SK-N-SH (cell line): Measurements from ENCODE around the gene SIT1. TPM values are rescaled to one million over a fixed set of nuclear protein-coding genes. Genes with fewer than 3 reads are reported as not detected.
A peak's percentile ranks its signal among the peaks of the same experiment; 100 is the strongest.

ENCODE experiments used
- CTCF ChIP-seq: fragments of 200-600 bp; sonication (generic); IDR thresholded peaks from 2 replicates; pipeline ENCODE4 v1.6.1; 2017; ENCODE audit warnings: antibody characterized with exemption, mild to moderate bottlenecking, moderate library complexity
- EP300 ChIP-seq, 2 experiments: IDR thresholded peaks; 2 replicates each; pipeline versions ENCODE4 v1.4.0 to v1.6.1; 2012; ENCODE audit warnings: borderline replicate concordance in 1 of 2, low read depth in 1 of 2, low read length in 1 of 2
- EZH2phosphoT487 ChIP-seq: fragments of 200-600 bp; sonication (generic); IDR thresholded peaks from 2 replicates; pipeline ENCODE4 v1.6.1; 2017; ENCODE audit warnings: low read depth, mixed run types, mild to moderate bottlenecking, antibody characterized with exemption, moderate library complexity, borderline replicate concordance
- FOXM1 ChIP-seq: IDR thresholded peaks from 2 replicates; pipeline ENCODE4 v1.4.0; 2012; ENCODE audit warnings: low read depth, mild to moderate bottlenecking
- GABPA ChIP-seq: IDR thresholded peaks from 2 replicates; pipeline ENCODE4 v1.4.0; 2012; ENCODE audit warnings: low read depth, mild to moderate bottlenecking
- GATA2 ChIP-seq: sonication (generic); formaldehyde crosslinking; IDR thresholded peaks from 2 replicates; pipeline ENCODE4 v1.5.0; 2020; ENCODE audit warnings: mild to moderate bottlenecking, missing genetic modification reagents
- IRF3 ChIP-seq: fragments of 150-350 bp; IDR thresholded peaks from 2 replicates; pipeline ENCODE4 v1.6.1; 2016; ENCODE audit warnings: mild to moderate bottlenecking, low read depth, low read length
- NRF1 ChIP-seq: IDR thresholded peaks from 2 replicates; pipeline ENCODE4 v1.6.1; 2012; ENCODE audit warnings: low read depth, mild to moderate bottlenecking, low read length
- PBX3 ChIP-seq: IDR thresholded peaks from 2 replicates; pipeline ENCODE4; 2012
- REST ChIP-seq: IDR thresholded peaks from 2 replicates; pipeline ENCODE4 v1.6.1; 2012; ENCODE audit warnings: mild to moderate bottlenecking, low read depth, low read length, moderate library complexity
- SIN3A ChIP-seq: IDR thresholded peaks from 2 replicates; pipeline ENCODE4 v1.6.1; 2012; ENCODE audit warnings: low read depth, mild to moderate bottlenecking, low read length, moderate library complexity, borderline replicate concordance
- SMC3 ChIP-seq: IDR thresholded peaks from 2 replicates; pipeline ENCODE4 v1.6.1; 2012; ENCODE audit warnings: low read depth, low read length, improper control_type of control experiment
- TAF1 ChIP-seq: IDR thresholded peaks from 2 replicates; pipeline ENCODE4 v1.6.1; 2012; ENCODE audit warnings: low read depth, mild to moderate bottlenecking, low read length, moderate library complexity, borderline replicate concordance
- polyA plus RNA-seq, 3 experiments: library from polyadenylated mRNA; depleted of rRNA; stranded (reverse); fragments of >200 nt; gene quantifications; 2 replicates each; pipeline ENCODE4 v1.2.3, GENCODE V29; 2012

SIT1 gene
- polyA plus RNA-seq, 1 of the 3 experiments (the other 2 are of a cell fraction) = not detected

GRCh38 chr9:35603986-35604577, 46.6 kb downstream of the SIT1 start (continued):
- TF ChIP-seq REST = peak; percentile 65; the same call in 1 of the 2 replicates
- no peak for TF ChIP-seq EZH2phosphoT487
- no peak for TF ChIP-seq EP300 (IDR thresholded peaks at IDR 0.05; ENCODE audit: borderline replicate concordance in 1 of 2, low read depth in 1 of 2, low read length in 1 of 2)
- TF ChIP-seq GATA2 = no peak
- no peak for TF ChIP-seq FOXM1
- peak; percentile 93 for TF ChIP-seq CTCF
- peak; percentile 46 for TF ChIP-seq SMC3
- TF ChIP-seq TAF1 = peak; percentile 71; the same call in 1 of the 2 replicates
- peak; percentile 88 for TF ChIP-seq NRF1
- TF ChIP-seq SIN3A = 0 out of 2 replicates have a peak, but pooled peaks have one; percentile 56
- TF ChIP-seq IRF3 = no peak
- TF ChIP-seq PBX3 = 0 out of 2 replicates have a peak, but pooled peaks have one; percentile 20
- TF ChIP-seq GABPA = peak; percentile 75
